Measurements from ENCODE around the gene CLEC16A.

- TF ChIP-seq CTCF (IDR thresholded peaks at IDR 0.05 in 4 of 5, conservative IDR thresholded peaks at IDR 0.05 in 1 of 5) = no peak
- TF ChIP-seq POLR2A (IDR thresholded peaks at IDR 0.05) = no peak
Measured at GRCh38 chr16:10911267-10911666, 33.1 kb upstream of the CLEC16A start.
